HUES6 (cell line): ENCODE measurements around the gene PLCB2.
A peak's percentile ranks its signal among the peaks of the same experiment; 100 is the strongest.

Source experiments
- H3K27ac ChIP-seq: 2 replicates; pipeline ENCODE4 v1.7.0; 2013; ENCODE audit warnings: low read depth, mild to moderate bottlenecking, low read length, inconsistent platforms
- H3K27me3 ChIP-seq: 2 replicates; pipeline ENCODE4 v1.6.1; 2013; ENCODE audit warnings: low read length; ENCODE audit not compliant: control insufficient read depth, insufficient read depth
- H3K36me3 ChIP-seq: 2 replicates; pipeline ENCODE4 v1.6.1; 2013; ENCODE audit warnings: low read length; ENCODE audit not compliant: control insufficient read depth, insufficient read depth
- H3K4me1 ChIP-seq: 2 replicates; pipeline ENCODE4 v1.6.1; 2013; ENCODE audit warnings: low read length; ENCODE audit not compliant: control insufficient read depth, insufficient read depth
- H3K4me3 ChIP-seq: 2 replicates; pipeline ENCODE4 v1.5.1; 2013; ENCODE audit warnings: low read depth, low read length
- H3K9ac ChIP-seq: one replicate; pipeline ENCODE4 v1.6.1; 2013; ENCODE audit warnings: mild to moderate bottlenecking, low read length
- H3K9me3 ChIP-seq: 2 replicates; pipeline ENCODE4 v1.6.1; 2013; ENCODE audit warnings: low read depth, low read length; ENCODE audit not compliant: control insufficient read depth, insufficient read depth

Gene PLCB2

GRCh38 chr15:40323953-40324937 is 16.5 kb upstream of the PLCB2 start:
- H3K36me3 ChIP-seq: 0 out of 2 replicates have a peak, but pooled peaks cover 5% of the 10 kb centered on the region
- peaks cover 32% of the 10 kb centered on the region for H3K27me3 ChIP-seq
- H3K9ac ChIP-seq: peak overlapping the region; percentile 68
- H3K27ac ChIP-seq: no peak overlapping the region
- no peaks in the 10 kb centered on the region for H3K9me3 ChIP-seq
- H3K4me1 ChIP-seq: peaks cover 54% of the 10 kb centered on the region
- H3K4me3 ChIP-seq: peak overlapping the region; percentile 72

GRCh38 chr15:40323239-40323952 is 15.7 kb upstream of the PLCB2 start, which contains the start of gene INAFM2:
INAFM2 (plus strand) TSS chr15:40323692; CDS start chr15:40324056, 364 bp downstream.
- Histone ChIP-seq H3K27me3 (peaks cover 32% of the 10 kb centered on the region), H3K9me3 (no peaks in the 10 kb centered on the region), H3K36me3 (0 out of 2 replicates have a peak, but pooled peaks cover 5% of the 10 kb centered on the region), H3K4me3 (peak within 1 kb of the TSS; percentile 72), H3K27ac (no peak within 1 kb of the TSS), H3K9ac (peak within 1 kb of the TSS; percentile 68), H3K4me1 (peaks cover 48% of the 10 kb centered on the region)

GRCh38 chr15:40322531-40323238 is 14.9 kb upstream of the PLCB2 start:
- Histone ChIP-seq H3K27ac (no peak overlapping the region), H3K9ac (no peak overlapping the region), H3K36me3 (0 out of 2 replicates have a peak, but pooled peaks cover 5% of the 10 kb centered on the region)

DNA sequence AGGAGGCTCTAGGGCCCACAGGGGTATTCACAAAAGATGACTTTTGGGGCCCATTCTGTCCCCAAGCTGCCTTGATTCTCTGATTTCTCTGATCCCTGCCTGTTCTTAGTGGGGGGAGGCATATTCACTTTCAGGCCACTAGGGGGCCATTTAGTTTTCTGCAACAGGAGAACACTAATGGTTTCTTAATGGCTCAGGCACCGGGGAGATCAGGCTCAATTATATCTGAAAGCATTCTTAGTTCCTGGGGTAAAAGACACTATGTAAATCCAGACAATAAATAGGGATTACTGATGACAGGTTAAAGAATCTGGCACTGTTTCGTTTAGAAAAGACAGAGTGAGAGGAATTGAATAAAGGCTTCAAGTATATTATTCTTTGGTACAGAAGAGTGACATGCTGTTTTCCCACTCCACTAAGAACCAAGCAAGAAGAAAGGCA is 13.2 kb upstream of the PLCB2 start:
- Histone ChIP-seq H3K9me3 (no peaks in the 10 kb centered on the region), H3K4me1 (peaks cover 28% of the 10 kb centered on the region), H3K27me3 (peaks cover 31% of the 10 kb centered on the region), H3K4me3 (no peak overlapping the region), H3K9ac (no peak overlapping the region), H3K27ac (no peak overlapping the region), H3K36me3 (no peaks in the 10 kb centered on the region)

More at GRCh38 chr15:40322531-40323238, 14.9 kb upstream of the PLCB2 start:
- Histone ChIP-seq H3K4me1 (peaks cover 41% of the 10 kb centered on the region), H3K9me3 (no peaks in the 10 kb centered on the region), H3K4me3 (peak overlapping the region; percentile 56), H3K27me3 (peaks cover 32% of the 10 kb centered on the region)

DNA sequence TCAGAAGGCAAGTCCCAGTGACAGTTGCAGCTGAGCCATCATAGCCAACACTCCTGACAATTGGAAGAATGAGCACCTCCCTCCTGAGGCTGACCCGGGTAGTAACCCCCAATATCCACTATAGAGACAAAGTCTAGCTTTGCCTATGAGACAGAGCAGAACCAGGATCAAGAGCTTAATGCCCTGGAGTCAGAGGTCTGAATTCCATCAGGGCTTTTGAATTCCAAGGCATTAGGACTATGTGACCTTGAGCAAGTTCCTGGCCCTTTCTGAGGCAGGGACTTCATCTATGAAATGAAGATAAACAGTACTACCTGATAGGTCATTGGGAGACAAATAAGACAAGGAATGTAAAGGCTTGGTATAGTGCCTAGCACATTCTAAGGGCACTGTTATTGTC is 12.7 kb upstream of the PLCB2 start:
- Histone ChIP-seq H3K4me1 (peaks cover 23% of the 10 kb centered on the region), H3K9me3 (no peaks in the 10 kb centered on the region), H3K27ac (no peak overlapping the region), H3K36me3 (no peaks in the 10 kb centered on the region), H3K4me3 (no peak overlapping the region), H3K27me3 (peaks cover 25% of the 10 kb centered on the region), H3K9ac (no peak overlapping the region)

DNA sequence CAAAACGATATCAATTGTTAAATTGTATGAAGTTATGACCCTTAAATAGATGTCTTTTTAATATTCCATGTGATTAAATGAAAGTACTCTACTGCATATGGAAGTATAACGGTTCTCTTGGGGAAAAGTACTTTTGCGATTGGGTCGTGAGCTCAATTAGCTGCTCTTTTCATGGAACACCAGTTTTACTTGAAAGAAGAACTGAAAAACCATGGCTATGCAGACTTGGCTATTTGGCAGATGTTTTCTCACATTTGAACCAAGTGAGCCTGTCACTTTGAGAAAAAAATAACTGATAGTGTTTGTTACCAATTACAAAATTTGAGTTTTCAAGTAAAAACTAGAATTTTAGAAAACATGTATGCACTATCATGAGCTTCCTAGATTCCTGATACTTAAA is 9.8 kb upstream of the PLCB2 start:
- H3K27me3 ChIP-seq: peaks cover 13% of the 10 kb centered on the region
- H3K36me3 ChIP-seq: no peaks in the 10 kb centered on the region
- no peaks in the 10 kb centered on the region for H3K9me3 ChIP-seq
- H3K27ac ChIP-seq: no peak overlapping the region
- peaks cover 17% of the 10 kb centered on the region for H3K4me1 ChIP-seq
- no peak overlapping the region for H3K9ac ChIP-seq
- H3K4me3 ChIP-seq: no peak overlapping the region

DNA sequence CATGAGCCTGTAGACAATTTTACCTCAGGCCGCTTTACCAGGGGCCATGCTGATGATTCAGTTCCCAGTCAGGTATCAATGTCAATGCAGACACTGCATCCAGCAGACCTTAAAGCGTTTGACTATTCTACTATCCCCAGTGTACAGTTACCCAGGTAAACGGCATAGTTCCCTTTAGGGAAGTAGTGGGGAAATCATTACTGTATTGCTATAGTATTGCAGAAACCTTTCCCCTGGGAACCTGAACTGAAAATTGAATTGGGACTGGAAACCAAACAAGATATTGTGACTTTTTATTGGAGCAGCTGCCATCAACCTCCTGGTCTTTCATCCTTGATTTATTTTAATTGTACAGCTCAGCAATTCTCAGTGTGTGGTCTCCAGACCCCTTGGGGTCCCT is 9.2 kb upstream of the PLCB2 start:
- Histone ChIP-seq H3K9ac (no peak overlapping the region), H3K9me3 (no peaks in the 10 kb centered on the region), H3K4me3 (no peak overlapping the region), H3K4me1 (peaks cover 10% of the 10 kb centered on the region), H3K36me3 (no peaks in the 10 kb centered on the region), H3K27ac (no peak overlapping the region), H3K27me3 (peaks cover 11% of the 10 kb centered on the region)

- no peak overlapping the region for H3K27ac ChIP-seq
- no peak overlapping the region for H3K4me3 ChIP-seq
- H3K27me3 ChIP-seq: peaks cover 16% of the 10 kb centered on the region; the same call in 1 of the 2 replicates
- H3K9me3 ChIP-seq: no peaks in the 10 kb centered on the region
- H3K9ac ChIP-seq: no peak overlapping the region
- peaks cover 8% of the 10 kb centered on the region for H3K4me1 ChIP-seq
- H3K36me3 ChIP-seq: no peaks in the 10 kb centered on the region
Measured at GRCh38 chr15:40314723-40315276, 7.1 kb upstream of the PLCB2 start.

DNA sequence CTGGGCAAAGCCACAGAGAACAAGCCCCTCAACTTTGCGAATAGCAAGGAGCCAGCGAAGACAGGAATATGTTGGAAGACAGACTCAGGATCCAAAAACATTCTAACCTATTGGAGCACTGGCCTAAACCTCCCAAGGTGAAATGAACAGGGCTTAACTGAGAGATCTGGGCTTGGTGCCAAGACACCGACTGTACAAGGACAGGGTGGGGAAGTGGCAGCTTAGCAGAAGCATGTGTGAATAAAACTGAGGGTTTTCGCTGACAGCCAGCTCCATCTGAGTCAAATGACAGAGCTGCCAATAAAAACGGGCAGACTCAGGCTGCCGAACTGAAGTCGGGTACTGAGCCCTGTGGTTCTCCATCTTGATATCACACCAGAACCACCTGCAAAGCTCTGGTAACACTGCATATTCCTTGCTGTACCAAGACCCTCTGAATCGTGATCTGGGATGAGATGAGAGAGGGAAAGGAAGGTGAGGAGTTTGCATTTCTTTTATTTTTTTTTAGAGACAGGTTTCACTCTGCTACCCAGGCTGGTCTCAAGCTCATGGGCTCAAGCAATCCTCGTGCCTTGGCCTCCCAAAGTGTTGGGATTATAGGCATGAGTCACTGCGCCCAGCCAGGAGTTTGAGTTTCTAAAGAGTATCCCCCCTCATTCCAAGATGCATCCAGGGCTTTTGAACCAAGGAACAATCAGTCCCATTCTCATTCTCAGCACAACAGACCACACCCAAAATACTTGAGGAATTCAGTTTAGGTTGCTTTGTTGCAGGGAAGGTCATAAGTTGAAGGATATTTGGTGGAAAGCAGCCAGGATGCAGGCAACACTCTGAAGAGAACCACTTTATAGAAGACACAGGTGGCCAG is 6.0 kb upstream of the PLCB2 start:
- Histone ChIP-seq H3K27ac (no peak overlapping the region), H3K4me1 (peaks cover 19% of the 10 kb centered on the region), H3K9ac (no peak overlapping the region)

More for the DNA sequence above, 6.0 kb upstream of the PLCB2 start:
- Histone ChIP-seq H3K4me3 (no peak overlapping the region), H3K27me3 (peaks cover 16% of the 10 kb centered on the region; the same call in 1 of the 2 replicates), H3K36me3 (no peaks in the 10 kb centered on the region), H3K9me3 (no peaks in the 10 kb centered on the region)
